Measurements from ENCODE around the gene FIP1L1.

FIP1L1 gene

GRCh38 chr4:53501561-53501960 lies 124.1 kb downstream of the FIP1L1 start:
- DNase-seq (ENCODE audit: low read depth): no peak

GRCh38 chr4:53502094-53502493 lies 124.7 kb downstream of the FIP1L1 start:
- no peak for DNase-seq (ENCODE audit: low read depth)

GRCh38 chr4:53505947-53506346 lies 128.5 kb downstream of the FIP1L1 start:
- DNase-seq (ENCODE audit: low read depth): peak; percentile 16

GRCh38 chr4:53507058-53507457 lies 129.6 kb downstream of the FIP1L1 start:
- DNase-seq (ENCODE audit: low read depth): no peak

GRCh38 chr4:53507671-53508286 lies 130.3 kb downstream of the FIP1L1 start:
- DNase-seq (ENCODE audit: low read depth): no peak

- peak; percentile 38 for DNase-seq (ENCODE audit: low read depth)
These were observed 131.0 kb downstream of the FIP1L1 start for GRCh38 chr4:53508446-53508845.

- DNase-seq (ENCODE audit: low read depth): no peak
These were observed 132.9 kb downstream of the FIP1L1 start for GRCh38 chr4:53510321-53510720.
